IMR-90 (cell line): ENCODE data around the gene KLF13. TPM values are rescaled to one million over a fixed set of nuclear protein-coding genes. Genes with fewer than 3 reads are reported as not detected.

Experiments used
- ATAC-seq: fragments of 200-7000 bp; cut with Tn5 transposase; 2 replicates; pipeline ENCODE4 v1.9.1; 2020; ENCODE audit warnings: low read depth, mild to moderate bottlenecking, moderate library complexity
- BruUV-seq: library from RNA; stranded (reverse); fragments of 400-500 nt; replicated peaks from 2 replicates; lab custom pipeline; 2021; lab: Mats Ljungman, UMichigan
- CTCF ChIA-PET: fragments of 300-600 bp; formaldehyde crosslinking; extraction: SDS; loops from one replicate; lab custom pipeline; 2021; ENCODE audit warnings: antibody characterized with exemption; lab: Yijun Ruan, JAX
- POLR2A ChIA-PET: fragments of 300-600 bp; sonication (Branson Sonifier 250); formaldehyde crosslinking; loops from one replicate; lab custom pipeline; 2022; ENCODE audit warnings: antibody characterized with exemption; ENCODE audit not compliant: unreplicated experiment; lab: Charles Lee
- DNase-seq: peaks from one replicate; pipeline ENCODE4 v3.0.0; 2013
- H2AFZ ChIP-seq: replicated peaks from 2 replicates; pipeline ENCODE3; 2013; ENCODE audit warnings: low read length, mild to moderate bottlenecking; ENCODE audit not compliant: poor library complexity
- H2AK5ac ChIP-seq: 2 replicates; pipeline ENCODE4 v1.6.1; 2013; ENCODE audit warnings: low read depth, low read length, inconsistent platforms
- H2AK9ac ChIP-seq: replicated peaks from 2 replicates; pipeline ENCODE3; 2013; ENCODE audit warnings: mild to moderate bottlenecking, low read depth, low read length, moderate library complexity; ENCODE audit not compliant: poor library complexity
- H2BK120ac ChIP-seq: 2 replicates; pipeline ENCODE4 v1.6.1; 2013; ENCODE audit warnings: low read depth, low read length, inconsistent platforms
- H2BK15ac ChIP-seq: 3 replicates; pipeline ENCODE4 v1.6.1; 2013; ENCODE audit warnings: low read depth, low read length, inconsistent platforms
- H2BK20ac ChIP-seq: 2 replicates; pipeline ENCODE4 v1.6.1; 2013; ENCODE audit warnings: low read depth, mild to moderate bottlenecking, inconsistent platforms, low read length, moderate library complexity
- H2BK5ac ChIP-seq: 2 replicates; pipeline ENCODE4 v1.6.1; 2013; ENCODE audit warnings: mild to moderate bottlenecking, low read depth, low read length, inconsistent platforms; ENCODE audit not compliant: poor library complexity, severe bottlenecking
- H3K14ac ChIP-seq: replicated peaks from 2 replicates; pipeline ENCODE4 v1.6.1; 2013; ENCODE audit warnings: low read depth, low read length, inconsistent platforms
- H3K18ac ChIP-seq: 2 replicates; pipeline ENCODE4 v1.6.1; 2013; ENCODE audit warnings: low read depth, low read length, control low read depth
- H3K23ac ChIP-seq: 2 replicates; pipeline ENCODE4 v1.6.1; 2013; ENCODE audit warnings: low read depth, low read length, inconsistent platforms
- H3K27ac ChIP-seq: 2 replicates; pipeline ENCODE4 v1.5.1; 2013; ENCODE audit warnings: mild to moderate bottlenecking, control low read depth, low read length; ENCODE audit not compliant: insufficient read depth
- H3K27me3 ChIP-seq: 2 replicates; pipeline ENCODE4 v1.6.1; 2013; ENCODE audit warnings: low read length; ENCODE audit not compliant: control insufficient read depth, insufficient read depth
- H3K36me3 ChIP-seq: 2 replicates; pipeline ENCODE4 v1.6.1; 2013; ENCODE audit warnings: low read length, mixed read lengths; ENCODE audit not compliant: control insufficient read depth, insufficient read depth
- H3K4ac ChIP-seq: 2 replicates; pipeline ENCODE4 v1.6.1; 2013; ENCODE audit warnings: low read depth, low read length, inconsistent platforms
- H3K4me1 ChIP-seq: 2 replicates; pipeline ENCODE4 v1.6.1; 2013; ENCODE audit warnings: low read length, mixed read lengths; ENCODE audit not compliant: control insufficient read depth, insufficient read depth
- H3K4me2 ChIP-seq: 2 replicates; pipeline ENCODE4 v1.6.1; 2013; ENCODE audit warnings: low read depth, mild to moderate bottlenecking, control low read depth, low read length, moderate library complexity
- H3K4me3 ChIP-seq: 2 replicates; pipeline ENCODE4 v1.5.1; 2013; ENCODE audit warnings: low read depth, mild to moderate bottlenecking, control low read depth, low read length, moderate library complexity; ENCODE audit not compliant: insufficient read depth
- H3K56ac ChIP-seq: 2 replicates; pipeline ENCODE4 v1.6.1; 2013; ENCODE audit warnings: low read length, inconsistent platforms; ENCODE audit not compliant: insufficient read depth; ENCODE audit errors: extremely low read depth
- H3K79me1 ChIP-seq, 2 experiments: 2 replicates each; pipeline ENCODE4 v1.6.1; 2013; ENCODE audit warnings: low read length in 2 of 2, inconsistent platforms in 1 of 2, low read depth in 1 of 2
- H3K9ac ChIP-seq: 2 replicates; pipeline ENCODE4 v1.6.1; 2013; ENCODE audit warnings: low read depth, low read length, control low read depth
- H3K9me1 ChIP-seq: 2 replicates; pipeline ENCODE4 v1.6.1; 2013; ENCODE audit warnings: low read length, inconsistent platforms; ENCODE audit not compliant: insufficient read depth
- H3K9me3 ChIP-seq: 2 replicates; pipeline ENCODE4 v1.6.1; 2013; ENCODE audit warnings: low read length; ENCODE audit not compliant: control insufficient read depth, insufficient read depth
- H4K20me1 ChIP-seq: 2 replicates; pipeline ENCODE4 v1.6.1; 2013; ENCODE audit warnings: low read length, inconsistent platforms; ENCODE audit not compliant: insufficient read depth
- H4K5ac ChIP-seq: 2 replicates; pipeline ENCODE4 v1.6.1; 2013; ENCODE audit warnings: mild to moderate bottlenecking, low read depth, low read length, control low read depth
- H4K8ac ChIP-seq, 2 experiments: 2 replicates each; pipeline ENCODE4 v1.6.1; 2013; ENCODE audit warnings: low read depth in 2 of 2, low read length in 2 of 2, control low read depth in 1 of 2, inconsistent platforms in 1 of 2
- H4K91ac ChIP-seq: 2 replicates; pipeline ENCODE4 v1.6.1; 2013; ENCODE audit warnings: low read depth, low read length, inconsistent platforms; ENCODE audit not compliant: insufficient read depth
- MAZ ChIP-seq: IDR thresholded peaks from 2 replicates; pipeline ENCODE4 v1.6.1; 2012; ENCODE audit warnings: low read depth, mild to moderate bottlenecking, low read length, improper control_type of control experiment, moderate library complexity, borderline replicate concordance
- RCOR1 ChIP-seq: IDR thresholded peaks from 2 replicates; pipeline ENCODE4 v1.6.1; 2012; ENCODE audit warnings: mild to moderate bottlenecking, low read length, improper control_type of control experiment; ENCODE audit not compliant: insufficient replicate concordance
- WGBS, 2 experiments: methylation state at CpG; one replicate each; pipeline versions ENCODE4 v1.1.5 to v1.1.7; 2013; ENCODE audit warnings: missing lambda C conversion rate in 2 of 2; ENCODE audit not compliant: insufficient read length in 1 of 2; ENCODE audit errors: extremely low coverage in 2 of 2; 5-methylcytosine and 5-hydroxymethylcytosine counted together
- dilution Hi-C: fragments of 300-500 bp; cut with HindIII; formaldehyde crosslinking; loops from one replicate; pipeline ENCODE4 v1.14.3; 2018; ENCODE audit warnings: low sequenced_read_pairs; ENCODE audit not compliant: unreplicated experiment
- in situ Hi-C: fragments of 300-500 bp; cut with MboI; formaldehyde crosslinking; loops from 3 replicates; pipeline ENCODE4 v1.14.3; 2019; ENCODE audit warnings: low sequenced_read_pairs, inconsistent platforms, mixed read lengths
- intact Hi-C: fragments of 100-400 bp; cut with micrococcal nuclease; formaldehyde crosslinking; loops from 2 replicates; pipeline ENCODE4 v1.10.0; 2022
- polyA plus RNA-seq, 3 experiments: library from polyadenylated mRNA; depleted of rRNA; stranded (reverse); fragments of >200 nt; gene quantifications; 2 replicates each; pipeline ENCODE4 v1.2.3, GENCODE V29; 2012; ENCODE audit warnings: low replicate concordance in 1 of 3
- total RNA-seq: library from RNA; depleted of rRNA; stranded (reverse); fragments of >200 nt; gene quantifications from 2 replicates; pipeline ENCODE4 v1.2.3, GENCODE V29; 2012
- TF ChIP-seq, protein P1 (sequence below): fragments of 150-350 bp; IDR thresholded peaks from 2 replicates; pipeline ENCODE4 v1.6.1; 2016; ENCODE audit warnings: low read depth, mild to moderate bottlenecking, low read length, moderate library complexity, borderline replicate concordance

The KLF13 gene
- total and polyA plus RNA-seq, 2 of the 4 experiments (the other 2 are of a cell fraction) = 9.5 to 10.6 TPM

DNA sequence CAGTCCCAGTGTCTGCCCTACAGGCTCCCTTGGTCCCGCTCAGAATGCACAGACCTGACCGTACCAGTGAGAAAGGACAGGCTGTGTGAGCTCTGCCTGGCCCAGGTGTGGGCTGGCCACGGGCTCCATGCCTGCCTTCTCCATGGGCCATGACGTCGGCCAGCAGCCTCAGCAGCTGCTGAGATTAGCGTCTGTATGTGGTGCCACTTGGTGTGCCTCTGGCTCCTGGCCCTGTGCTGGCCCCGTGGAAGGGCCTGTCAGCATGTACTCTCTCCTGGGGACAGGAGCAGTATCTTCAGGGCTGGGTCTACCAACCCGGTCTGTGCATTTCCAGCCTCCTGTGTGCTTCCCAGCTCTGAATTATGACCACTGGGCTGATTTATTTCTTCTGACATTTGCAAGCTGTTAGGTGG lies 25.7 kb downstream of the KLF13 start:
- Histone ChIP-seq H2AK9ac (peak overlapping the region; percentile 20), H2BK120ac (peak overlapping the region; percentile 66), H2BK20ac (peak overlapping the region; percentile 26; the same call in 1 of the 2 replicates), H3K4me1 (peaks cover 21% of the 10 kb centered on the region), H2AK5ac (peak overlapping the region; percentile 62; the same call in 1 of the 2 replicates), H3K4me2 (no peak overlapping the region), H3K18ac (no peak overlapping the region), H3K56ac (no peak overlapping the region), H4K5ac (no peak overlapping the region), H3K9me3 (no peaks in the 10 kb centered on the region), H3K4me3 (no peak overlapping the region), H4K20me1 (peaks cover 49% of the 10 kb centered on the region), H3K4ac (peak overlapping the region; percentile 58), H4K8ac (peak overlapping the region in 1 of 2 experiments; percentile 46; a peak in 1 of 4 replicates), H2AFZ (peak overlapping the region; percentile 18), H2BK15ac (peak overlapping the region; percentile 31; the same call in 1 of the 3 replicates), H3K9me1 (peaks cover 32% of the 10 kb centered on the region), H4K91ac (no peak overlapping the region), H2BK5ac (no peak overlapping the region), H3K79me1 (peaks cover 41 to 87% of the 10 kb centered on the region in 2 experiments), H3K9ac (no peak overlapping the region), H3K27ac (no peak overlapping the region), H3K36me3 (no peaks in the 10 kb centered on the region; the same call in 1 of the 2 replicates), H3K27me3 (no peaks in the 10 kb centered on the region), H3K23ac (peak overlapping the region; percentile 56; the same call in 1 of the 2 replicates), H3K14ac (0 out of 2 replicates have a peak overlapping the region, but pooled peaks have one; percentile 39)
- DNase-seq (peak; percentile 4), ATAC-seq (no peak)
- intact Hi-C loops = no loop called here
- CTCF ChIA-PET = no interaction called here
- no TSS peak for BruUV-seq
- in situ Hi-C loops = no loop called here
- no peak for TF ChIP-seq RCOR1
- no peak for TF ChIP-seq MAZ
- TF ChIP-seq, protein P1, sequence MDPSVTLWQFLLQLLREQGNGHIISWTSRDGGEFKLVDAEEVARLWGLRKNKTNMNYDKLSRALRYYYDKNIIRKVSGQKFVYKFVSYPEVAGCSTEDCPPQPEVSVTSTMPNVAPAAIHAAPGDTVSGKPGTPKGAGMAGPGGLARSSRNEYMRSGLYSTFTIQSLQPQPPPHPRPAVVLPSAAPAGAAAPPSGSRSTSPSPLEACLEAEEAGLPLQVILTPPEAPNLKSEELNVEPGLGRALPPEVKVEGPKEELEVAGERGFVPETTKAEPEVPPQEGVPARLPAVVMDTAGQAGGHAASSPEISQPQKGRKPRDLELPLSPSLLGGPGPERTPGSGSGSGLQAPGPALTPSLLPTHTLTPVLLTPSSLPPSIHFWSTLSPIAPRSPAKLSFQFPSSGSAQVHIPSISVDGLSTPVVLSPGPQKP = no peak
- dilution Hi-C loops = no loop called here
- 69% methylated on average over 6 of the region's 8 CpGs; no CpG with 5 or more reads in 1 of the 2 experiments for WGBS, 2 experiments
- POLR2A ChIA-PET = no interaction called here
